ENCODE results near the gene TRAPPC6A. TPM values are rescaled to one million over a fixed set of nuclear protein-coding genes. Genes with fewer than 3 reads are reported as not detected.

TRAPPC6A gene
- total and polyA plus RNA-seq, 2 donors (not counting 1 experiment from before 2014, with no cell fraction given), result 9.3 to 15.9 TPM

DNA sequence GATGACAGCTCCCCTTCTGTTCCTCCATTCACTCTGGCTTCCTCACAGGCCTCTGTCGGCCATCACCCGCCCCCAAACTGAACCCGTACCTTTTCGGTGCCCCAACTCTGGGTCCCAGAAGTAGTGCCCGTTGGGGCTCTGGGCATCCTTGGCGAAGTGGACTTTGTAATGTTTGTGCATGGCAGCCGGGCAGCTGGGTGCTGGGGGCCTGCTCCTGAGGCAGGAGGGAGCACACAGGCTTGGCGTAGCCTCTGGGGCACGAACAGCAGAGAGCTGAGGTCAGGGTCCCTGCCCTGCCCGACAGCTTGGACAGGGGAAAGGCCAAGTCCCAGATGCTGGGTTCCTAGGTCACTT, 18.1 kb downstream of the TRAPPC6A start:
- Histone ChIP-seq H3K27ac (ENCODE audit: insufficient read depth, low read length) (no peak overlapping the region), H2AFZ (ENCODE audit: low read length) (no peak overlapping the region), H3K36me3 (ENCODE audit: control insufficient read depth, insufficient read depth, low read length) (no peaks in the 10 kb centered on the region), H4K20me1 (ENCODE audit: control insufficient read depth, extremely low read depth, insufficient read depth, low read length) (no peaks in the 10 kb centered on the region), H3K4me2 (ENCODE audit: extremely low read depth, insufficient read depth, low read length) (no peak overlapping the region), H3K4me3 (replicated peaks in 1 of 4; ENCODE audit: control extremely low read depth in 1 of 4, insufficient read depth in 1 of 4, low read depth in 3 of 4, low read length in 4 of 4) (no peak overlapping the region), H3K27me3 (ENCODE audit: control insufficient read depth, insufficient read depth, low read length) (peaks cover 9% of the 10 kb centered on the region), H3K79me2 (ENCODE audit: control insufficient read depth, insufficient read depth, low read length) (no peaks in the 10 kb centered on the region), H3K9me3 (ENCODE audit: control insufficient read depth, insufficient read depth, low read depth, low read length) (no peaks in the 10 kb centered on the region), H3K4me1 (ENCODE audit: control insufficient read depth, extremely low read depth, insufficient read depth, low read length) (no peaks in the 10 kb centered on the region), H3K9ac (ENCODE audit: insufficient read depth, low read length) (no peak overlapping the region)
- DNase-seq (ENCODE audit: low read depth in 2 of 2), result no peak
- TF ChIP-seq, protein P1, sequence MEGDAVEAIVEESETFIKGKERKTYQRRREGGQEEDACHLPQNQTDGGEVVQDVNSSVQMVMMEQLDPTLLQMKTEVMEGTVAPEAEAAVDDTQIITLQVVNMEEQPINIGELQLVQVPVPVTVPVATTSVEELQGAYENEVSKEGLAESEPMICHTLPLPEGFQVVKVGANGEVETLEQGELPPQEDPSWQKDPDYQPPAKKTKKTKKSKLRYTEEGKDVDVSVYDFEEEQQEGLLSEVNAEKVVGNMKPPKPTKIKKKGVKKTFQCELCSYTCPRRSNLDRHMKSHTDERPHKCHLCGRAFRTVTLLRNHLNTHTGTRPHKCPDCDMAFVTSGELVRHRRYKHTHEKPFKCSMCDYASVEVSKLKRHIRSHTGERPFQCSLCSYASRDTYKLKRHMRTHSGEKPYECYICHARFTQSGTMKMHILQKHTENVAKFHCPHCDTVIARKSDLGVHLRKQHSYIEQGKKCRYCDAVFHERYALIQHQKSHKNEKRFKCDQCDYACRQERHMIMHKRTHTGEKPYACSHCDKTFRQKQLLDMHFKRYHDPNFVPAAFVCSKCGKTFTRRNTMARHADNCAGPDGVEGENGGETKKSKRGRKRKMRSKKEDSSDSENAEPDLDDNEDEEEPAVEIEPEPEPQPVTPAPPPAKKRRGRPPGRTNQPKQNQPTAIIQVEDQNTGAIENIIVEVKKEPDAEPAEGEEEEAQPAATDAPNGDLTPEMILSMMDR (conservative IDR thresholded peaks at IDR 0.05 in 1 of 2, IDR thresholded peaks at IDR 0.05 in 1 of 2; ENCODE audit: low read depth in 1 of 2, low read length in 2 of 2), result no peak
- no peak for TF ChIP-seq EZH2 (IDR thresholded peaks at IDR 0.05; ENCODE audit: low read length, missing control alignments)

- Histone ChIP-seq H2AFZ (ENCODE audit: low read length) (no peak overlapping the region), H3K36me3 (ENCODE audit: control insufficient read depth, insufficient read depth, low read length) (no peaks in the 10 kb centered on the region), H3K4me2 (ENCODE audit: extremely low read depth, insufficient read depth, low read length) (no peak overlapping the region), H3K9me3 (ENCODE audit: control insufficient read depth, insufficient read depth, low read depth, low read length) (no peaks in the 10 kb centered on the region), H3K4me3 (replicated peaks in 1 of 4; ENCODE audit: control extremely low read depth in 1 of 4, insufficient read depth in 1 of 4, low read depth in 3 of 4, low read length in 4 of 4) (no peak overlapping the region), H4K20me1 (ENCODE audit: control insufficient read depth, extremely low read depth, insufficient read depth, low read length) (no peaks in the 10 kb centered on the region), H3K27ac (ENCODE audit: insufficient read depth, low read length) (no peak overlapping the region), H3K9ac (ENCODE audit: insufficient read depth, low read length) (no peak overlapping the region), H3K4me1 (ENCODE audit: control insufficient read depth, extremely low read depth, insufficient read depth, low read length) (peaks cover under 1% of the 10 kb centered on the region), H3K27me3 (ENCODE audit: control insufficient read depth, insufficient read depth, low read length) (peaks cover 9% of the 10 kb centered on the region), H3K79me2 (ENCODE audit: control insufficient read depth, insufficient read depth, low read length) (no peaks in the 10 kb centered on the region)
- no peak for TF ChIP-seq EZH2 (IDR thresholded peaks at IDR 0.05; ENCODE audit: low read length, missing control alignments)
- TF ChIP-seq, protein P1 (conservative IDR thresholded peaks at IDR 0.05 in 1 of 2, IDR thresholded peaks at IDR 0.05 in 1 of 2; ENCODE audit: low read depth in 1 of 2, low read length in 2 of 2), result no peak
- DNase-seq (ENCODE audit: low read depth in 2 of 2), result no peak
Observed at GRCh38 chr19:45159210-45159970, 18.6 kb downstream of the TRAPPC6A start.

GRCh38 chr19:45158503-45159209, 19.4 kb downstream of the TRAPPC6A start:
- Histone ChIP-seq H3K4me1 (ENCODE audit: control insufficient read depth, extremely low read depth, insufficient read depth, low read length) (peaks cover 3% of the 10 kb centered on the region), H3K27me3 (ENCODE audit: control insufficient read depth, insufficient read depth, low read length) (peaks cover 9% of the 10 kb centered on the region), H3K36me3 (ENCODE audit: control insufficient read depth, insufficient read depth, low read length) (no peaks in the 10 kb centered on the region), H2AFZ (ENCODE audit: low read length) (no peak overlapping the region), H4K20me1 (ENCODE audit: control insufficient read depth, extremely low read depth, insufficient read depth, low read length) (no peaks in the 10 kb centered on the region), H3K4me3 (replicated peaks in 1 of 4; ENCODE audit: control extremely low read depth in 1 of 4, insufficient read depth in 1 of 4, low read depth in 3 of 4, low read length in 4 of 4) (no peak overlapping the region), H3K9ac (ENCODE audit: insufficient read depth, low read length) (no peak overlapping the region), H3K9me3 (ENCODE audit: control insufficient read depth, insufficient read depth, low read depth, low read length) (no peaks in the 10 kb centered on the region), H3K79me2 (ENCODE audit: control insufficient read depth, insufficient read depth, low read length) (no peaks in the 10 kb centered on the region), H3K27ac (ENCODE audit: insufficient read depth, low read length) (no peak overlapping the region), H3K4me2 (ENCODE audit: extremely low read depth, insufficient read depth, low read length) (no peak overlapping the region)
- no peak for DNase-seq (ENCODE audit: low read depth in 2 of 2)
- TF ChIP-seq, protein P1 (conservative IDR thresholded peaks at IDR 0.05 in 1 of 2, IDR thresholded peaks at IDR 0.05 in 1 of 2; ENCODE audit: low read depth in 1 of 2, low read length in 2 of 2), result no peak
- no peak for TF ChIP-seq EZH2 (IDR thresholded peaks at IDR 0.05; ENCODE audit: low read length, missing control alignments)

Measured in fibroblast of lung (primary cell).